Measurements from ENCODE around the gene RPS27L. TPM values are rescaled to one million over a fixed set of nuclear protein-coding genes. Genes with fewer than 3 reads are reported as not detected.

RPS27L gene
- total and polyA plus RNA-seq, 2 of the 8 experiments (the other 6 are each of a cell fraction or from before 2014, with no cell fraction given): 115 to 143 TPM

- CTCF ChIA-PET (ENCODE audit: partially characterized antibody): interaction anchor here (0.6 kb wide), 2 partner anchors 14 to 89 kb away, joined by 3 read pairs; no protein-coding TSS in a partner anchor
- Histone ChIP-seq H3K23ac (ENCODE audit: insufficient read length) (no peak overlapping the region), H3K56ac (replicated peaks; ENCODE audit: insufficient read length, low read depth, low read length) (no peak overlapping the region), H2BK20ac (ENCODE audit: low read length) (no peak overlapping the region), H3K4me2 (ENCODE audit: insufficient read depth in 1 of 2, low read depth in 2 of 2, low read length in 2 of 2) (no peak overlapping the region), H3K18ac (ENCODE audit: extremely low read depth, low read length) (no peak overlapping the region), H3K9ac (replicated peaks in 1 of 4; ENCODE audit: extremely low read depth in 1 of 4, low read depth in 3 of 4, low read length in 3 of 4) (no peak overlapping the region), H2BK5ac (ENCODE audit: low read depth, low read length) (no peak overlapping the region), H3K36me3 (ENCODE audit: control insufficient read depth in 2 of 4, insufficient read depth in 4 of 4, low read length in 3 of 4) (no peaks in the 10 kb centered on the region), H4K20me1 (replicated peaks in 1 of 2; ENCODE audit: control insufficient read depth in 1 of 2, insufficient read depth in 2 of 2, low read length in 2 of 2) (no peaks in the 10 kb centered on the region), H3K4me3 (ENCODE audit: extremely low read depth in 1 of 4, insufficient read depth in 2 of 4, low read depth in 3 of 4, low read length in 4 of 4) (no peak overlapping the region), H3K79me1 (ENCODE audit: low read depth, low read length) (no peaks in the 10 kb centered on the region), H2BK12ac (ENCODE audit: low read depth, low read length) (no peak overlapping the region), H3K27me3 (replicated peaks in 1 of 4; ENCODE audit: control insufficient read depth in 3 of 4, extremely low read depth in 1 of 4, insufficient read depth in 3 of 4, low read length in 3 of 4) (no peaks in the 10 kb centered on the region), H3K27ac (ENCODE audit: low read depth, low read length) (no peak overlapping the region), H4K91ac (replicated peaks; ENCODE audit: insufficient read length, low read length) (no peak overlapping the region), H2BK120ac (replicated peaks; ENCODE audit: low read depth, low read length) (no peak overlapping the region), H3K4me1 (replicated peaks in 1 of 4; ENCODE audit: control insufficient read depth in 3 of 4, insufficient read depth in 4 of 4, low read length in 3 of 4) (no peaks in the 10 kb centered on the region), H3K79me2 (ENCODE audit: control insufficient read depth in 1 of 2, insufficient read depth in 2 of 2, low read length in 2 of 2) (no peaks in the 10 kb centered on the region), H3K9me3 (ENCODE audit: insufficient read depth in 2 of 2, low read depth in 1 of 2, low read length in 1 of 2) (0 out of 4 replicates have a peak, but pooled peaks cover 0 to 2% of the 10 kb centered on the region in 2 experiments), H2AFZ (ENCODE audit: low read length) (no peak overlapping the region), H3K14ac (ENCODE audit: insufficient read length) (no peak overlapping the region), H2AK5ac (ENCODE audit: low read depth, low read length) (no peak overlapping the region), H4K5ac (ENCODE audit: insufficient read length, low read depth, low read length) (no peak overlapping the region), H2BK15ac (ENCODE audit: low read length) (no peak overlapping the region), H4K8ac (ENCODE audit: extremely low read depth, insufficient read depth, low read length) (no peak overlapping the region), H3K4ac (replicated peaks; ENCODE audit: insufficient read length, low read depth, low read length) (no peak overlapping the region), H3K23me2 (ENCODE audit: low read depth, low read length) (no peaks in the 10 kb centered on the region)
- 87% methylated on average over 7 of the region's 7 CpGs; no CpG with 5 or more reads in 1 of the 2 experiments for WGBS, 2 experiments (ENCODE audit: extremely low coverage in 1 of 2, insufficient coverage in 1 of 2, insufficient read length in 1 of 2, insufficient replicate concordance in 2 of 2, low coverage in 1 of 2, low lambda C conversion rate in 2 of 2, missing lambda C conversion rate in 1 of 2)
- POLR2A ChIA-PET (ENCODE audit: partially characterized antibody): no interaction called here
- DNase-seq (ENCODE audit: low read depth in 1 of 2, low spot score in 2 of 2): no peak
- no peak for FAIRE-seq
- TF ChIP-seq ASH2L (IDR thresholded peaks at IDR 0.05; ENCODE audit: low read length): no peak
- TF ChIP-seq TBP (IDR thresholded peaks at IDR 0.05; ENCODE audit: low read depth, low read length): no peak
- TF ChIP-seq USF2 (IDR thresholded peaks at IDR 0.05; ENCODE audit: low read length): no peak
- no peak for TF ChIP-seq POU5F1 (IDR thresholded peaks at IDR 0.05; ENCODE audit: low read depth, low read length)
- TF ChIP-seq YY1 (IDR thresholded peaks at IDR 0.05; ENCODE audit: low read depth, low read length): no peak
- no peak for TF ChIP-seq E2F6 (IDR thresholded peaks at IDR 0.05)
- TF ChIP-seq MAFK (IDR thresholded peaks at IDR 0.05; ENCODE audit: low read depth, low read length): no peak
- no peak for TF ChIP-seq GTF2F1 (IDR thresholded peaks at IDR 0.05; ENCODE audit: borderline replicate concordance, low read depth, low read length)
- no peak for TF ChIP-seq KDM5A (IDR thresholded peaks at IDR 0.05; ENCODE audit: low read length)
- no peak for TF ChIP-seq CHD1 (IDR thresholded peaks at IDR 0.05; ENCODE audit: low read depth, low read length)
- no peak for TF ChIP-seq RXRA (IDR thresholded peaks at IDR 0.05; ENCODE audit: insufficient read depth, low read depth, low read length)
- no peak for TF ChIP-seq BCL11A (IDR thresholded peaks at IDR 0.05; ENCODE audit: low read depth in 2 of 2, low read length in 2 of 2)
- no peak for TF ChIP-seq SIX5 (IDR thresholded peaks at IDR 0.05; ENCODE audit: low read depth, low read length)
- TF ChIP-seq TAF1 (IDR thresholded peaks at IDR 0.05; ENCODE audit: low read depth, low read length): no peak
Measured at GRCh38 chr15:63104727-63105126, 52.5 kb downstream of the RPS27L start.

Measured in H1 (cell line).